ENCODE data around the gene ITGB6. TPM values are rescaled to one million over a fixed set of nuclear protein-coding genes. Genes with fewer than 3 reads are reported as not detected.
"Not testable (repeated sequence)": the region's sequence is repeated elsewhere in the genome, so short reads cannot be mapped to it uniquely, and the experiment has no call there.

ITGB6 gene
- total RNA-seq, 2 donors from 2014 or later, result 7.3 to 12.3 TPM

DNA sequence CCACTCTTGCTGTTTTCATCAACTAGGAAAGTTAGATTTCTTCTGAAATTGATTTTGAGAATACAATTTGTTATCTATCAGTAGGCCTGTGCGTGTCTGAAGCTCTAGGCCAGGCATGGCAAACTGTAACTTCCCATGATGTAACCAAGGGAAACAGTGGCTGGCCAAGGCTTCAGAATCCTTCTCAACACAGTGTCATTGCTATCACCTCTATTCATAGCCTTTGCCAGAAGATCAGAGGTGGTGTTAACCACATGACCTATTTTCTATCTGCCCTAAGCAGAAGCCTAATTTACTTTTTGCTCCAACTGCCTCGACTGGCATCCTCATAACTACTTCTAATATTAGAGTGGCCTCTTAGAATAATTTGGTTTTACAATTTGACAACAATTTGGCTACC is 2.5 kb downstream of the ITGB6 start:
- Histone ChIP-seq H3K9me3 (no peaks in the 10 kb centered on the region), H3K27me3 (replicated peaks; ENCODE audit: insufficient read depth) (no peaks in the 10 kb centered on the region), H3K27ac (no peak overlapping the region), H3K4me1 (replicated peaks) (no peaks in the 10 kb centered on the region), H3K4me3 (no peak overlapping the region), H3K36me3 (no peaks in the 10 kb centered on the region)
- TF ChIP-seq CTCF (IDR thresholded peaks at IDR 0.05) (no peak), POLR2A (IDR thresholded peaks at IDR 0.05) (no peak), POLR2AphosphoS5 (IDR thresholded peaks at IDR 0.05) (no peak)
- intact Hi-C loops (cut with DNase I), result no loop called here
- WGBS, result 78% methylated on average over 2 of the region's 2 CpGs
- no peak for DNase-seq (ENCODE audit: low spot score)

- Histone ChIP-seq H3K27ac (no peak overlapping the region), H3K9me3 (no peaks in the 10 kb centered on the region), H3K4me3 (no peak overlapping the region), H3K4me1 (replicated peaks) (no peaks in the 10 kb centered on the region), H3K36me3 (no peaks in the 10 kb centered on the region), H3K27me3 (replicated peaks; ENCODE audit: insufficient read depth) (no peaks in the 10 kb centered on the region)
- no peak for TF ChIP-seq CTCF (IDR thresholded peaks at IDR 0.05)
- TF ChIP-seq POLR2AphosphoS5 (IDR thresholded peaks at IDR 0.05), result no peak
- TF ChIP-seq POLR2A (IDR thresholded peaks at IDR 0.05), result no peak
- DNase-seq (ENCODE audit: low spot score), result no peak
- intact Hi-C loops (cut with DNase I), result no loop called here
- 82% methylated on average over 5 of the region's 5 CpGs for WGBS
Measured at GRCh38 chr2:160194946-160195345, 5.1 kb downstream of the ITGB6 start.

- Histone ChIP-seq H3K4me3 (no peak overlapping the region), H3K27ac (no peak overlapping the region), H3K27me3 (replicated peaks; ENCODE audit: insufficient read depth) (no peaks in the 10 kb centered on the region), H3K36me3 (no peaks in the 10 kb centered on the region), H3K4me1 (replicated peaks) (no peaks in the 10 kb centered on the region), H3K9me3 (no peaks in the 10 kb centered on the region)
- TF ChIP-seq POLR2A (IDR thresholded peaks at IDR 0.05) (no peak), CTCF (IDR thresholded peaks at IDR 0.05) (no peak), POLR2AphosphoS5 (IDR thresholded peaks at IDR 0.05) (no peak)
- intact Hi-C loops (cut with DNase I), result no loop called here
- DNase-seq (ENCODE audit: low spot score), result no peak
- 92% methylated on average over 2 of the region's 2 CpGs for WGBS
Measured at GRCh38 chr2:160194351-160194750, 5.7 kb downstream of the ITGB6 start.

DNA sequence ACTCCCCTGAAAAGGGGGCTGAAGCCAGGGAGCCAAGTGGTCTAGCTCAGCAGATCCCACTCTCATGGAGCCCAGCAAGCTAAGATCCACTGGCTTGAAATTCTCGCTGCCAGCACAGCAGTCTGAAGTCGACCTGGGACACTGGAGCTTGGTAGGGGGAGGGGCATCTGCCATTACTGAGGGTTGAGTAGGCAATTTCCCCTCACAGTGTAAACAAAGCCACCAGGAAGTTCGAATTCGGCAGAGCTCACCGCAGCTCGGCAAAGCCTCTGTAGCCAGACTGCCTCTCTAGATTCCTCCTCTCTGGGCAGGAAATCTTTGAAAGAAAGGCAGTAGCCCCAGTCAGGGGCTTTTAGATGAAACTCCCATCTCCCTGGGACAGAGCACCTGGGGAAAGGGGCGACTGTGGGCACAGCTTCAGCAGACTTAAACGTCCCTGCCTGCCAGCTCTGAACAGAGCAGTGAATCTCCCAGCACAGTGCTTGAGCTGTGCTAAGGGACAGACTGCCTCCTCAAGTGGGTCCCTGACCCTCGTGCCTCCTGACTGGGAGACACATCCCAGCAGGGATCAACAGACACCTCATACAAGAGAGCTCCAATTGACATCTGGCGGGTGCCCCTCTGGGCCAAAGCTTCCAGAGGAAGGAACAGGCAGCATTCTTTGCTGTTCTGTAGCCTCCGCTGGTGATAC is 18.8 kb downstream of the ITGB6 start:
- H3K27me3 ChIP-seq (replicated peaks; ENCODE audit: insufficient read depth); H3K9me3 ChIP-seq; H3K27ac ChIP-seq; H3K4me1 ChIP-seq (replicated peaks); DNase-seq (ENCODE audit: low spot score); H3K4me3 ChIP-seq; H3K36me3 ChIP-seq; intact Hi-C loops (cut with DNase I): not testable (repeated sequence)
- 53% methylated on average over 11 of the region's 11 CpGs for WGBS

- DNase-seq (ENCODE audit: low spot score); H3K4me1 ChIP-seq (replicated peaks); H3K9me3 ChIP-seq; H3K4me3 ChIP-seq; H3K27ac ChIP-seq; intact Hi-C loops (cut with DNase I); H3K36me3 ChIP-seq; H3K27me3 ChIP-seq (replicated peaks; ENCODE audit: insufficient read depth): not testable (repeated sequence)
- WGBS, result 93% methylated on average over 7 of the region's 7 CpGs
Measured at GRCh38 chr2:160180690-160181089, 19.4 kb downstream of the ITGB6 start.

DNA sequence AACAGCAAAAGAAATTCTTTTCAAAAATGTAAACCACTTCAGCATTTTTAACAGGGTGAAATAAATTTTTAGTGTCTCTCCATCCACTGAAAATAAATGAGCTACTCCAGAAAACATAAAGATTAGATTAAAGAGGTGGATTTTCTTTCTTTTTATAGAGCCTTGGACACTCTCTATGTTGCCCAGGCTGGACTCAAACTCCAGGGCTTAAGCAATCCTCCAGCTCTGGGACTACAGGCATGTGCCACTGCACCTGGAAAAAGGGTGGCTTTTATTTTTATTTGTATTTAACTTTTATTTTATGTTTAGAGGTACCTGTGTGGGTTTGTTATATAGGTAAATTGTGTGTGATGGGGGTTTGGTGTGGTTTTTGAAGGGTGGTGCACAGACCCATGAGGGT is 19.9 kb downstream of the ITGB6 start:
- intact Hi-C loops (cut with DNase I), result no loop called here
- Histone ChIP-seq H3K27me3 (replicated peaks; ENCODE audit: insufficient read depth) (no peaks in the 10 kb centered on the region), H3K4me3 (no peak overlapping the region), H3K36me3 (no peaks in the 10 kb centered on the region), H3K9me3 (no peaks in the 10 kb centered on the region), H3K4me1 (replicated peaks) (no peaks in the 10 kb centered on the region), H3K27ac (no peak overlapping the region)
- no peak for TF ChIP-seq POLR2A (IDR thresholded peaks at IDR 0.05)
- no peak for TF ChIP-seq POLR2AphosphoS5 (IDR thresholded peaks at IDR 0.05)
- no peak for TF ChIP-seq CTCF (IDR thresholded peaks at IDR 0.05)
- no peak for DNase-seq (ENCODE audit: low spot score)
